ENCODE results near the gene ART4.

ART4 gene

GRCh38 chr12:14803830-14804160 is 39.5 kb downstream of the ART4 start:
- TF ChIP-seq CTCF (IDR thresholded peaks at IDR 0.05; ENCODE audit: insufficient read depth, low read length, missing control alignments): no peak
- peak overlapping the region; percentile 73 for H3K4me3 ChIP-seq (ENCODE audit: low read depth, low read length)
- ChIA-PET CTCF (interaction anchor here (2.3 to 2.8 kb wide), 3 partner anchors 34 to 418 kb away, joined by 7 to 13 read pairs (median 9); partner anchors contain the start of gene RERG), POLR2A (interaction anchor here (0.6 to 2.6 kb wide), 6 partner anchors 15 to 65 kb away, joined by 3 to 24 read pairs (median 3); a partner anchor contains a TSS)
- no peak for DNase-seq (ENCODE audit: low read depth, low spot score)

DNA sequence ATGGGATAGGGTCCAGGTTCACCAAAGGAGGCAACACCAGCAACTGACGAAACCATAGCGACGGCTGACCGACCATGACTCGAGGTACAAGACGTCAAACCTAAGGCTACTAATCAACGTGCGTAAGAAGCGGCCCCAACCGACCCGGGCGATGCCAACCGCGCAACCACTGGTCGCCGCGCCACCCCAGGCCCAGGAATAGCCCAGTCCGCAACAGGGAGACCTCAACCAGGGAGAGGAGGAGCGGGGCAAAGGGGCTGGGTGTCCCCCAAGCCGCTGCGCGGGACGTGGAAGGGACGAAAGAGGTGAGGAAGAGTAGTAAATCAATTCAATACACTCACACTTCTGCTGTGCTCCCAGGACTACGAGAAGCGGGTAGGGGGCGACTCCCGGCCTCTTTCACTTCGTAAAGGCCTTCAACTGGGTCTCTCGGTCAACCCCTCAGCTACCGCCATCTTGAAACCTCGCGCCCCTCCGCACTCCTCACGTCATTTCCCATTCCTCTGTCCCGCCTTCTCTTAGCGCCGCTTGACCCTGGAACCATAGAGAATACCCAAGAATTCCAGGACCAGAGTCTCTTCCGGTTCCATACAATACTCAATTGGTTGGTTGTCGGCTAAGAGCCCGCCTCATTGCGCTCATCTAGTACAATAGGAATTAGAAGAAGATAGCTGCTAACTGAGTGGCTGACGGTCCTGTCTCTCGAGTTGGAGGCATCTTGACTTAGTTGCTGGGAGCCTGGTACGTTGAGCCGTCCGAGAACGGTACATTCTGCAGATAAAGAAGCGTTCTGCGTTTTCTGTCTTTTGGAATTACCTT is 40.1 kb downstream of the ART4 start, which contains the start of the genes C12orf60 and WBP11:
Gene C12orf60 (plus strand): TSS at position 660 of the 819 bp plus-strand sequence. CDS start 19,266 bp downstream, outside the sequence.
Gene WBP11 (minus strand): TSS at position 468 of the 819 bp plus-strand sequence. CDS start 2,095 bp downstream, outside the sequence.
- CTCF ChIA-PET: interaction anchor here (0.9 to 2.8 kb wide), 8 partner anchors 7 to 418 kb away, joined by 3 to 13 read pairs (median 6); partner anchors contain the start of gene RERG
- peak within 1 kb of the TSS; percentile 98 for H3K4me3 ChIP-seq (ENCODE audit: low read depth, low read length)
- POLR2A ChIA-PET: interaction anchor here (0.6 to 2.6 kb wide), 7 partner anchors 14 to 66 kb away, joined by 3 to 24 read pairs (median 3); a partner anchor contains a TSS
- no peak for TF ChIP-seq CTCF (IDR thresholded peaks at IDR 0.05; ENCODE audit: insufficient read depth, low read length, missing control alignments)
- peak; percentile 97 for DNase-seq (ENCODE audit: low read depth, low spot score)

DNA sequence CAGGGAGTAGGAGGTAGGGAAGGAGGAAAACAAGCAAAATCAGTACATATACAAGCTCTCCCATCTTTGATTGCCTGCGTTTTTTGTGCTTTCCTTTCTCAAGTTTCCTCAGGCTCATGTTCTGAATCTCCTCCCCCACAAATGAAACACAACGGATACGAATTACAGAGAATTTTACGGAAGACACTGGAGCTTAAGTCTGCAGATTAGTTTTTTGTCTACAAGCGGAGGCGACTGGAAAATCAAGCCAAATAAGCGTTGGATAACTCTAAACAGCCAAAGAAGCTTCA is 40.7 kb downstream of the ART4 start:
- ChIA-PET CTCF (interaction anchor here (0.9 to 2.8 kb wide), 9 partner anchors 8 to 419 kb away, joined by 3 to 13 read pairs (median 5); partner anchors contain the start of gene RERG), POLR2A (interaction anchor here (0.8 to 2.6 kb wide), 3 partner anchors 13 to 32 kb away, joined by 4 to 24 read pairs (median 13); a partner anchor contains a TSS)
- H3K4me3 ChIP-seq (ENCODE audit: low read depth, low read length): peak overlapping the region; percentile 98
- no peak for DNase-seq (ENCODE audit: low read depth, low spot score)
- no peak for TF ChIP-seq CTCF (IDR thresholded peaks at IDR 0.05; ENCODE audit: insufficient read depth, low read length, missing control alignments)

GRCh38 chr12:14802247-14802646 is 41.1 kb downstream of the ART4 start:
- TF ChIP-seq CTCF (IDR thresholded peaks at IDR 0.05; ENCODE audit: insufficient read depth, low read length, missing control alignments): no peak
- ChIA-PET POLR2A (interaction anchor here (1.8 to 2.6 kb wide), 2 partner anchors 28 to 31 kb away, joined by 13 to 24 read pairs; a partner anchor contains a TSS), CTCF (interaction anchor here (0.9 to 2.8 kb wide), 9 partner anchors 8 to 193 kb away, joined by 3 to 13 read pairs (median 4); no protein-coding TSS in a partner anchor)
- DNase-seq (ENCODE audit: low read depth, low spot score): no peak
- H3K4me3 ChIP-seq (ENCODE audit: low read depth, low read length): peak overlapping the region; percentile 98

DNA sequence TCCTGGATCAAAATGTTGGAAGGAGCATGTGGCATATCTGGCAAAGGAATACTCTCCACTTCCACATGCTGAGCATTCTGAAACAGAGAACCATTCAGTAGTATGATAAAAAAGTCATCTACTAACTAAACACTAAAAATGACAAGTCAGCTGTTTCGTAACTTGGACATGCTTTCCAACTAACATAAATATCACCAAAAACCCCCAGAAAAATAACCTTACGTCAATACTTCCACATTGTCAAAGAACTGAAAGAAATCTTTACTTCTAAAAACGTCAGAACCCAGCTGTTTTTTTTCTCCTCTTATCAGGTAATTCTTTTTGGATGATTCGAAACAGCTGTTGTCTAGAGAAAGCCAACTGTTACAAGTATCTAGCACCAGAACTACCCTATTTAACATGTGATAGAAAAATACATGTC is 48.3 kb downstream of the ART4 start:
- DNase-seq (ENCODE audit: low read depth, low spot score): no peak
- POLR2A ChIA-PET: interaction anchor here (0.9 kb wide), 1 partner anchor 19 kb away, joined by 3 read pairs; the partner anchor contains the start of gene SMCO3
- CTCF ChIA-PET: no interaction called here
- no peak overlapping the region for H3K4me3 ChIP-seq (ENCODE audit: low read depth, low read length)
- no peak for TF ChIP-seq CTCF (IDR thresholded peaks at IDR 0.05; ENCODE audit: insufficient read depth, low read length, missing control alignments)

DNA sequence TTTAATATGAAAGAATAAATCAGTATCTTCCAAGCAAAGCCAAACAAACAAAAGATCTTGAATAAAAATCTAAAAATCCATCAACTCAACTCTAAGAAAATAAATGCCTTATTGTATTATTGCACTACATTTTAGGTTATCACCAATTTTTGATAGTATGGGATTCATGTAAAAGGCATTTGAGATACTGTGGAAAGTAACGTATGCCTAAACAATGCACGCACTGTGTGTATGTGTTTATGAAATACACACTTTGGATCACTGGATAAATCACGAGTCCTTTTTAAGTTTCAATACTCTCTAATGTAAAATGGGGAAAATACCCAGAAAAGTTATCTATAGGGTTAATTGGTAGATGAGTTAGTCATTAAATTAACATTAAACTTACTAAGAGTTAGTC is 57.8 kb downstream of the ART4 start:
- no peak for DNase-seq (ENCODE audit: low read depth, low spot score)
- TF ChIP-seq CTCF (IDR thresholded peaks at IDR 0.05; ENCODE audit: insufficient read depth, low read length, missing control alignments): no peak
- no peak overlapping the region for H3K4me3 ChIP-seq (ENCODE audit: low read depth, low read length)
- ChIA-PET CTCF (no interaction called here), POLR2A (interaction anchor here (0.7 kb wide), 1 partner anchor 18 kb away, joined by 3 read pairs; the partner anchor contains the start of genes C12orf60 and WBP11)
